ENCODE results near the gene TIMMDC1. TPM values are rescaled to one million over a fixed set of nuclear protein-coding genes. Genes with fewer than 3 reads are reported as not detected.

The TIMMDC1 gene
- total RNA-seq, 1 experiment from 2014 or later, result 121 TPM

DNA sequence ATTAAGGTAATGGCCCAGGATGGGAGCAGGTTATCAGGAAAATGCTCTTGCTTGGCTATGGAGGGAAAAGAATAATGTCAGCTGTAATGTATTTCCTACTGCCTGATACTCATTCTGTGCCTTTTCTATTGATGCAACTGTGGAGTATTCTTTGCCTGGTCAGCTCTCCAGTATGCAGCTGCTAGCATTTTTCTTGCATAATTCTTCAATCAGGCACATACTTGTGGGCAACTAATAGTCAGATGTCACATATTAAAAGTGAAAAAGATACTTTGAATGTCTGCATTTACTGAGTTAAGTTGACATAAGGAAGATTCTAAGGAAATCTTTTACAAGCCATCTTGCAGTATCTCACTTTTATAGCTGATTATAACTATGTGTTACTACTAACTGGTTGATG is 31.5 kb downstream of the TIMMDC1 start:
- Histone ChIP-seq H3K4me2 (ENCODE audit: low read length) (no peak overlapping the region), H3K9me2 (ENCODE audit: insufficient read depth) (no peaks in the 10 kb centered on the region), H3K27ac (ENCODE audit: low read depth, low read length) (no peak overlapping the region), H3K9me3 (ENCODE audit: control insufficient read depth in 1 of 2, insufficient read depth in 1 of 2, low read depth in 1 of 2, low read length in 2 of 2) (no peaks in the 10 kb centered on the region), H3K79me2 (ENCODE audit: insufficient read depth, low read length) (no peaks in the 10 kb centered on the region), H3K9ac (ENCODE audit: low read length) (no peak overlapping the region), H2AFZ (ENCODE audit: low read depth, low read length, poor library complexity, severe bottlenecking) (no peak overlapping the region), H3K27me3 (ENCODE audit: insufficient read depth, low read length) (no peaks in the 10 kb centered on the region), H4K20me1 (ENCODE audit: insufficient read depth) (no peaks in the 10 kb centered on the region), H3K4me1 (ENCODE audit: control insufficient read depth in 1 of 2, insufficient read depth in 2 of 2, low read length in 2 of 2) (no peaks in the 10 kb centered on the region), H3K36me3 (ENCODE audit: control insufficient read depth in 1 of 2, insufficient read depth in 2 of 2, low read length in 2 of 2) (peaks cover 0 to 5% of the 10 kb centered on the region in 2 experiments; a peak in 1 of 4 replicates), H3K4me3 (replicated peaks in 1 of 2; ENCODE audit: low read depth in 1 of 2, low read length in 2 of 2) (no peak overlapping the region)
- no TSS peak for BruUV-seq (replicated peaks)
- ChIA-PET CTCF (no interaction called here), RAD21 (ENCODE audit: low non-redundant PET in 1 of 2, low total read pairs in 2 of 2, uncharacterized antibody in 2 of 2, unreplicated experiment in 2 of 2) (no interaction called here), POLR2A (no interaction called here)
- TF ChIP-seq CBX3 (IDR thresholded peaks at IDR 0.05; ENCODE audit: low read depth) (no peak), ELF1 (IDR thresholded peaks at IDR 0.05; ENCODE audit: borderline replicate concordance, low read depth) (no peak), POLR2AphosphoS5 (IDR thresholded peaks at IDR 0.05; ENCODE audit: low read depth, low read length) (no peak)
- TF ChIP-seq, protein P1, sequence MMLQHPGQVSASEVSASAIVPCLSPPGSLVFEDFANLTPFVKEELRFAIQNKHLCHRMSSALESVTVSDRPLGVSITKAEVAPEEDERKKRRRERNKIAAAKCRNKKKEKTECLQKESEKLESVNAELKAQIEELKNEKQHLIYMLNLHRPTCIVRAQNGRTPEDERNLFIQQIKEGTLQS (IDR thresholded peaks at IDR 0.05), result no peak
- DNase-seq (ENCODE audit: low read depth, low spot score) (no peak), ATAC-seq (no peak)
- intact Hi-C loops (cut with micrococcal nuclease), result no loop called here

DNA sequence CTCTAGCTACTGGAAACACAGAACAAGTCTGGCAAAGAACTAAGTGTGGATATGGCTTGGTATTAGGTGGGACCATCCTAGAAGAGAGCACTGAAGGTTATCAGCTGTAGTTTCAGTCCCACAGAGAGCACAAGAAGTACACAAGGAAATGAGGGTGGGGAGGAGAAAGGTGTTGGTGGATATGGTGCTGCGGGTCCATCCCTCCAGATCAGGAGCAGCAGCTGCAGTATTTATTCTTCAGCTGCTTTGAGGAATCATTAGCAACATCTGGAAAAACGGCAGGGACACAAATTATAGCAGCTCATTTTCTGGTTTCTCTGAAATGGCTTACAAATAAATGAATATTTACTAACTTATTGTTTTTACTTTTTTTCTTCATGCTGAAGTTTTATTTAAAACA is 32.1 kb downstream of the TIMMDC1 start:
- intact Hi-C loops (cut with micrococcal nuclease), result no loop called here
- RAD21 ChIA-PET (ENCODE audit: low non-redundant PET in 1 of 2, low total read pairs in 2 of 2, uncharacterized antibody in 2 of 2, unreplicated experiment in 2 of 2), result no interaction called here
- Histone ChIP-seq H3K4me1 (ENCODE audit: control insufficient read depth in 1 of 2, insufficient read depth in 2 of 2, low read length in 2 of 2) (no peaks in the 10 kb centered on the region), H3K4me2 (ENCODE audit: low read length) (no peak overlapping the region), H4K20me1 (ENCODE audit: insufficient read depth) (no peaks in the 10 kb centered on the region), H3K79me2 (ENCODE audit: insufficient read depth, low read length) (no peaks in the 10 kb centered on the region), H3K36me3 (ENCODE audit: control insufficient read depth in 1 of 2, insufficient read depth in 2 of 2, low read length in 2 of 2) (peaks cover 0 to under 1% of the 10 kb centered on the region in 2 experiments; a peak in 1 of 4 replicates), H3K4me3 (replicated peaks in 1 of 2; ENCODE audit: low read depth in 1 of 2, low read length in 2 of 2) (no peak overlapping the region), H3K27me3 (ENCODE audit: insufficient read depth, low read length) (no peaks in the 10 kb centered on the region), H3K27ac (ENCODE audit: low read depth, low read length) (no peak overlapping the region), H3K9me2 (ENCODE audit: insufficient read depth) (no peaks in the 10 kb centered on the region), H2AFZ (ENCODE audit: low read depth, low read length, poor library complexity, severe bottlenecking) (no peak overlapping the region), H3K9ac (ENCODE audit: low read length) (no peak overlapping the region), H3K9me3 (ENCODE audit: control insufficient read depth in 1 of 2, insufficient read depth in 1 of 2, low read depth in 1 of 2, low read length in 2 of 2) (no peaks in the 10 kb centered on the region)
- CTCF ChIA-PET, result no interaction called here
- POLR2A ChIA-PET, result no interaction called here
- TF ChIP-seq EZH2phosphoT487 (IDR thresholded peaks at IDR 0.05; ENCODE audit: borderline replicate concordance), result no peak
- no peak for TF ChIP-seq ELF1 (IDR thresholded peaks at IDR 0.05; ENCODE audit: borderline replicate concordance, low read depth)
- TF ChIP-seq SRF (IDR thresholded peaks at IDR 0.05; ENCODE audit: low read depth), result no peak
- TF ChIP-seq SP1 (IDR thresholded peaks at IDR 0.05; ENCODE audit: low read depth), result no peak
- DNase-seq (ENCODE audit: low read depth, low spot score) (no peak), ATAC-seq (no peak)
- BruUV-seq (replicated peaks), result no TSS peak
